HG02870 (cell line): ENCODE data around the gene GPNMB.
A peak's percentile ranks its signal among the peaks of the same experiment; 100 is the strongest.
"Not testable (repeated sequence)": the region's sequence is repeated elsewhere in the genome, so short reads cannot be mapped to it uniquely, and the experiment has no call there.

Experiments used
- ATAC-seq: cut with Tn5 transposase; IDR thresholded peaks from one replicate; pipeline ENCODE4 v1.9.1; 2021; ENCODE audit warnings: mild to moderate bottlenecking, moderate library complexity; ENCODE audit not compliant: unreplicated experiment

The GPNMB gene

DNA sequence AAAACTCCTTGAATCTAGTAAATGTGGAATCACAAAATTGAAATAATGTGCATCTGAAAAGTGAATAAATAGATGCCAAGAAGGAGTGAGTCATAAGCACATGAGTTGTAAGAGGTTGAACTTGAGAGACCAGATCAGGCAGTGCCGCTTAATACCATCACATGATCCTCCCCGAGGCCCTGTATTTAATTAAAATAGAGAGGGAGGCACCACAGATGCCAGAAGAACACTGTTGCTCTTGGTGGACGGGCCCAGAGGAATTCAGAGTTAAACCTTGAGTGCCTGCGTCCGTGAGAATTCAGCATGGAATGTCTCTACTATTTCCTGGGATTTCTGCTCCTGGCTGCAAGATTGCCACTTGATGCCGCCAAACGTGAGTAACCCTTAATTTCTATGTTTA lies at the start of gene GPNMB:
Gene GPNMB (plus strand): TSS at position 221 of the 400 bp plus-strand sequence. CDS start 83 bp downstream, at position 304.
- no peak for ATAC-seq

DNA sequence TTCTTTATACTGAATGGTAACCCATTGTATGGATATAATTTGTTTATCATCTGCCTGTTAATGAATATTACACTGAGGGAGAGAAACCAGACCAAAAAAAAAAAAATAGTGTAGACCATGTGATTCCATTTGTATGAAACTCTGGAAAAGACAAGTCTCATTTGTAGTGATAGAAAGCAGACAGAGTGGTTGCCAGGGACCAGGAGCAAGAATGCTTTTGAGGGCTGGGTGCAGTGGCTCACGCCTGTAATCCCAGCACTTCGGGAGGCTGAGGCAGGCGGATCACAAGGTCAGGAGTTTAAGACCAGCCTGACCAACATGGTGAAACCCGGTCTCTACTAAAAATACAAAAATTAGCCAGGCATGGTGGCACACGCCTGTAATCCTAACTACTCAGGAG lies 48.8 kb upstream of the GPNMB start:
- ATAC-seq, result not testable (repeated sequence)

DNA sequence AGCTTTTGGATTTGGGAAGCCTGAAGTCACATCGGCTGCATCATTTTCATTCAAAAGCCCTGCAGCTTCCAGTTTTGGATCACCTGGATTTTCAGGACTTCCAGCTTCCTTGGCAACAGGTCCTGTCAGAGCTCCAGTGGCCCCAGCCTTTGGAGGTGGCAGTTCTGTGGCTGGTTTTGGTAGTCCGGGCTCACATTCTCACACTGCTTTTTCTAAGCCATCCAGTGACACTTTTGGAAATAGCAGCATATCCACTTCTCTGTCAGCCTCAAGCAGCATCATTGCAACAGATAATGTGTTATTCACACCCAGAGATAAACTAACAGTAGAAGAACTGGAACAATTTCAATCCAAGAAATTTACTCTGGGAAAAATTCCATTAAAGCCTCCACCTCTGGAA lies 46.2 kb upstream of the GPNMB start:
- ATAC-seq, result no peak

DNA sequence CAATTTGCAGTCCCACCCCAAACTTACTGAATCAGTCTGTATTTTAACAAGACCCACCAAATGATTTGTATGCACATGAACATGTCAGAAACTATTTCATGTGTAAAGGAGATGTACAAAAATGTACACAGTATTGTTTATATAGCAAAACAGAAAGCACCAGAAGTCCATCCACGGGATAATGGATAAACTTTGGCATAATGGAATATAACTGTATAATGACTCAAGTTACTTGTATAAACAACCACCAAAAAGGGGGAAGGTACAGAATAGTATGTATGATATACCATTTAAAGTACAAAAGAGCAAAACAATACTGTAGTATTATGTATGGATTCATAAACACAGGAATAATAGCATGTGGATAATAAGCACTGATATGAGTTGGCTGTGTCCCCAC lies 42.3 kb upstream of the GPNMB start:
- no peak for ATAC-seq

DNA sequence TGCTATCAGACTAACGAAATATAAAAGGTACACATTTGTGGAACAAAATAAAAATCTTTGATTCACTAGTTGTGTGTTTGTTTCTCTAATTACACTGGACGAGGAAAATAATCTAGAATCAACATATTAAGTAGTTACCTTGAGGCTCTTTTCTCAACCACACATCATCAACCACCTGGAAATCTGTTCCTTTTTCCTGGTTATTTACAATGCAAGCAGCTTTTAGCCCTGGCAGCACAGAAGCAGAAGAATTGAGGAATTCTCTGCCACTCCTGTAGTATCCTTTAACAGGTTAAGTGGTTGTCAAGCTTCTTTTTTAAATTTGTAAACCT lies 41.0 kb upstream of the GPNMB start:
- no peak for ATAC-seq

DNA sequence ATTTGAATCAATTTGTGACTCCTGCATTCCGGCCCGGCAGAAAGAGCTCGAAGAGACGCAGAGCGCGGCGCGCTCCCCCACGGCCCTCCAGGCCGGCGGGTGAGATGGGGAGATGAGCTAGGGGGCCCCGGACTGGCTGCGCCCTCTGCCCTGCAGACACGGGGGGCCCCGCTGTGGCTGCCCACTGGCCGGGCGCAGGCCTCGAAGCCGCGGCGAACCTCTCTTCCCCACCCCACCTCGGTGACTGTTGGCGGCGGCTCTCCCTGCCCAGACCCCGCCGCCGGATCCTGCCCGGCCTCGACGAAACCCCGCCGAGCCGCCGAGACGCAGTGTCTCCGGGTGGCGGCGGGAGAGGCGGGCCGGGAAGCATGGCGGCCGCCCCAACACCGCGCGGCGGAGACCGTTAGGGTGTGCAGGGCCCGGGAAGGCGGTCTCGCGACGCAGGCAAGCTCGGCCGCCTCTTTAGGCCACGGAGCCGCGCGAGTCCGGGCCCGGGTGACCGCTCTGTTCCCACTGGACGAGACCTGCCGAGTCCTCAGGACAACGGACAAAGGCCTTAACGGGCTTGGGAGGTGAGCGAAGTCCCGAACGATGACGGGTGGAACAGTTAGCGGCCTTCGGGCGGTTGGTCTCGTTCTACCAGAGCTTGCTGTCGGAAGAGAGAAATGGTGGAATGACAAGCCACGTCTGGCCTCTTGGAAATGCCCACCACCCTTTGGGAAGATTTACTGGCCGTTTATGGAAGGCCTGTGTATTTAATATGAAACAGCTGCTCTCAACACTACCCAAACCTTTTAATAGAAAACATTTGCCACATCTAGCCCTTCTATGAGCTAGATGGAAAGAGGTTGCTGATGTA lies 40.4 kb upstream of the GPNMB start:
- peak; percentile 67 for ATAC-seq

DNA sequence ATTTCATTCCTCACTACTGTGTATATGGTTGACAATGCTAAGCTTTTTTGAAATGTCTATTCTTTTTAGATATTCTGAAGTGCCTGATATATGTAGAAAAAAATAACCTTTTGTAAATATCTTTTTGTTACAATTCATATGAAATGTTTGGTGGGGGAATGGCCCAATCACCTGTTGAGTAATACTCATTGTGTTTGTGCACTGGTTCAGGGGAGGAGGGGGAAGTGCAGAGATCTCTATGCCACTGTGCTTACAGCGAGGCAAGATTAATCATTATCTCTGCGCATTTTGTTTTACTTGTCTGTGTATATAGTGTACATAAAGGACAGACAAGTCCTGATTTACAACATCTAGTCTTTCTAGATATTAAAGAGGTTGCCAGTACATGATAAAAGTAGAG lies 39.6 kb upstream of the GPNMB start:
- no peak for ATAC-seq

DNA sequence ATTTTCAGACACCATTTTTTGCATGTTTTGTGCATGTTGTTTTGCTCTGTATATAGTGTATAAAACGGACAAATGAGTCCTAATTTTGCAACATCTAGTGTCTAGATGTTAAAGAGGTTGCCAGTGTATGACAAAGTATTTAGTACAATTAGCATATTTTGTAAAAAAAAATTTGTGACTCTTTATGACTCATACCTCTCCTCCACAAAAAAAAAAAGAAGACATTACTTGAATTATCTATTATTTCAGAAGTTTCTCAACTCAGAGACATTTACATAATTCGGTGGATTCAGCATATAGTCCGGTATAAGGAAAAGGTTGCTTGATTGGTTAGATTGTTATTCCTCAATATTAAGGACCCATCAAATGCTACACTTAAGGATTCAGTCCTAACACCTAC lies 38.7 kb upstream of the GPNMB start:
- no peak for ATAC-seq

DNA sequence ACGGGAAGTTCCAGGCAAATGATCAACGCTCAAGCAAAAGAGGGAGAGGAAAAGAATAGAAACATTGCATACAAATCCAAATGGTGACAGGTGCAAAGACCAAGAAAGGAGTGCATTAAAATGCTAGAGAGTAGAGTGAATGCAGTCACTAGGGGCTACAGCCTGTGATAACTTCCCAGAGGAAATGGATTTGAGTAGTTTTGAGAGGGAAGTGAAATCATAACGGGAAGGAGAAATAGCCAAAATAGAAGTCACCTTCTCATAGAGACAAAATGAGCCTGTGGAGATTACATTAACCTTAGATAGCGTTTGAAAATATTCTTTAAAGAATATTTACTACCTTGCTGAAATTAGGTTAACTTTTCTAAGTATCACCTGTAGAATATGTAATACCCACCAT lies 38.3 kb upstream of the GPNMB start:
- ATAC-seq, result no peak

DNA sequence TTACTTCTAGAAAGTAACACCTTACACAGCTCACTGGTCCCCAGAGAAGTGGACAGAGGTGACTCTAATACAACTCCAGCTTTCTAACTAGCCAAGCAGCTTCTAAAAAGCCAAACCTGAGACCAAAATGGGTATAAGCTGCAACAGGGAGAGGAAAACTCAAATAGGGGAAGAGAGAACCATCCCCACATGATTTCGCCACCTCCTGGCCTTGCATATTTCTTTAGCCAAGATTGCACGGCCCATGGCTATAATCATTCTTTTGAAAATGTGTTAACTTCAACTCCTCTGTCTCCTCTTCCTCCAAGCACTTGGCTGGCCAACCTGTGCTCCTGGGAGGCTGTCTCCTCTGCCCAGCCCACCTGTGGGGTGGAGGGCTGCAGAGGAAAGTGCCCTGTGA lies 36.1 kb upstream of the GPNMB start:
- no peak for ATAC-seq

DNA sequence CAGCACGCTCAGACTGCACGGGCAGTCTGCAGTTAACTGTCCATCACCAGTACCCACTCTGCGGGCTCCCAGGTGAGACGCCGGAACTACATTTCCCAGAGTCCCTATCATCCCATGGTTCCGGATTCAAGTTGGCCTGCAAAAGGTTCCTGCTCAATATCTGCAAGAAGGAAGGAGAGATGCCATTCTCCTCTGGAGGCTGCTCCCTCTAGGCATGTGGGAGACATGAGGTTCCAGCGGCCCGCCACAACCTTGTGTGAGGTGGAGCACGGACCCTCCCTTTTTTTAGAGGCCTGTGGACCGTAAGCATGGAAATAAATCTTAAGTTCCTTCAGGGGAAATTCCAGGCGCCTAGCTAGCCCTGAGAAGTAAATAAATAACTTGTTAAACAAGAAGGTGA lies 35.0 kb upstream of the GPNMB start:
- ATAC-seq, result no peak

DNA sequence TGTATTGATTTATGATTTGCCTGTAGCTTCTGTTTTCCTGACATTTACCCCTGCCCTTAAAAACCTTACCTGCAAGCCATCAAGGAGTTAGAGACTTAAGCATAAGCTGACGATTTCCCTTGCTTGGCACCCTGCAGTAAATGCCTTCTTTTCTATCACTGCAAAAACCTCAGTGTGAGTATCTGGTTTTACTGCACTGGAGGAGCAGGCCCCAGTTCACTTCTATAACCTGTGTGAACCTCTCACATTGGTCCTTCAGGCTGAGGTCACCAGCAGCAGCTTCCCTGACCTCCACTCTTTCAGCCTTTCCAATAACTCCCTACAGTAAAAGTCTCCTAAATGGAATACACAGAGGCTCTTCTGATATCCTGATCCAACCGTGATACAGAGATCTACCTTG lies 34.2 kb upstream of the GPNMB start:
- ATAC-seq, result no peak

DNA sequence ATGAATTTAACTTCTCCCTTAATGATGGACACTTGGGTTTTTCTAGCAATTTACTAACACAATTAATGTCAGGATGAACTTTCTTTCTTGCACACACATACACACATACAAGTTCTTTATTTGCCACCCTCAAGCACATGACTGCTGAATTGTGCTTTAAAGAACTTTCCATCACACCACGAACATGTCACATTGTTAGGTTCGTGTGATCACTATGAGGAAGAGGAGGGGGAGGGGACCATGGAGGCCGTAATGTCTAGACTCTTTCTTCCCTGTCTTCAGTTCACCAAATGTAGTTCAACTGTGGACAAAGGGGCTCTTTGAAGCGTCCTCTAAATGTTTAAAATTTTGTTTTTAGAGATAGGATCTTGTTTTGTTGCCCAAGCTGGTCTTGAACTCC lies 33.7 kb upstream of the GPNMB start:
- no peak for ATAC-seq

DNA sequence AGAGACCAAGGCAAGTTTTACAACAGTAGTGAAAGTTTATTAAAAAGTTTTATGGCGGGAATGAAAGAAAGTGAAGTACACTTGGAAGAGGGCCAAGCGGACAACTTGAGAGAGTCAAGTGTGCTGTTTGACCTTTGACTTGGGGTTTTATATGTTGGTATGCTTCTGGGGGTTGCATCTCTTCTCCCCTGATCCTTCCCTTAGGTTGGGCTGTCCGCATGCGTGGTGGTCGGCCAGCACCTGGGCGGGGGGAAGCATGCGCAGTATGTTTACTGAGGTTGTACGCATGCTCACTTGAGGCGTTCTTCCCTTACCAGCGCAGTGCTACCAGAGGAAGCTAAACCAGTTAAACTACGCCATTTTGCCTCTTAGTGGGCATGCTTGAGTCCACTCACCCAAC lies 32.8 kb upstream of the GPNMB start:
- ATAC-seq, result no peak

DNA sequence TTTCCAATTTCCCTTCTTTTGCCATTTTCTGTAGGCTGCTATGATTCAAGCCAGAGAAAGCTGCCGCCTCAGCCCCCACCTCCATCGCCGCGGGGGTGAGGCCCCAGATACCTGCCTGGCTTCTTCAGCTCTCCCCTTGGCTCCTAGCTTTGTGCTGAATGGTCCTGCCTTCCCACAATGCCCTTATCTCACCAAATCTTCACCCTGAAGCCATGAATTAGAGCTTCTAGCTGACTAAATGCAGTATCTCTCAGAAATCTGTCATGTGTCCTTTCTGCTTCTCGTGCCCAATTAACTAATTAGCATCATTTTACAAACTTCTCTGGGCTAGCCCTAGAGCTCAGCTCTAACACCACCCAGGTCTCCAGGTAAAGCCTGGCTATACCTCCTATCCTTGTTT lies 32.2 kb upstream of the GPNMB start:
- ATAC-seq, result no peak

DNA sequence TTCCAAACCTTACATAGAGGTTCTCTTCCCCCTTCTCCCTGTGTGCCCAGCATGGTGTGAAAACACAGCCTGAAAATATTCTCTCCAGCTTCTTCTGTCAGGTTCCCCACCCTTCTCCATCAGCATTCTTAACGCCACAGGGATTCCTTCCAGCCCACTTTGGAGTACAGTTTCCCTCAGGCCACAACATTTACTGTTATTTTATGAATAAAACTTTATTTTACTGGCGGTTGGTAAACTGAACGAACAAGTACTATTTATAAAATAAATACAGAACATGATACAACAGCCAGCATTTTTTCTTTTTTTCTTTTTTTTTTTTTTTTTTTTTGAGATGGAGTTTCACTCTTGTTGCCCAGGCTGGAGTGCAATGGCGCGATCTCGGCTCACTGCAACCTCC lies 31.6 kb upstream of the GPNMB start:
- ATAC-seq, result no peak

DNA sequence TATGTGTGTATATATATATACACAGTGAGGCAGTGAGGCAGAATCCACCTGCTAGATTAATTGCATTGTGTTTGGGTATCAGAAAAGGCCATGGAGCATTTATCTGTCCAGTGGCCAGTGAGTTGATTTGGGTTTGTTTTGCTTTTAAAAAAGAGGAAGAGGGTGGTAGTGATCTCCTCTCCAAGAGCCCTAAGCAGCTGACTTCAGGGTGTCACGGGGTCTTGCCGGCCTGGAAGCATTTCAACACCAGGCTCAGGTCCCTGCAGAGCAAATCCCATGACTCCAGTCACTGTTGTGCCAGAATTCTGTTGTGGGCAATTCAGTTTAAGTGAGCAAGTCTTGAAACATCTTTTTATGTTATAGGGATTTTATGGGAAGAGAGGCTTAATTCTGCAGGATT lies 30.6 kb upstream of the GPNMB start:
- ATAC-seq, result no peak

DNA sequence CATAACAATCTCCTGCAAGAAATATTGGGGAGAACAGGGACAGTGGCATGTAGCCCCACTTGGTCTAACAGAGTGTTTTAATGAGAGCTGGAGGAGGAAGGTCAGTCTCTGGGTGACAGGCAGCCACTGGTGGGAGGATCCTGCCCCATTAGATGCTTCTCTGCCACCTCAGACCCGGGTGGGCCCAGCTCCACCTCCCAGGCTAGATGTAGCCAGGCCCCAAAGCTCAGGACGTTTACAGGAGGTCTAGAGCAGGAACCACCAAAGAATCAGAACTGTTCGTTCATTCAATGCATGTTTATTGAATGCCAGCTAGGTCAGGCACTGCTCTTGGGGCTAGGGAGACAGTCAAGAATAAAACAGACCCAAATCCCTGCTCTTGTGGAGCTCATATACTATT lies 28.4 kb upstream of the GPNMB start:
- no peak for ATAC-seq

DNA sequence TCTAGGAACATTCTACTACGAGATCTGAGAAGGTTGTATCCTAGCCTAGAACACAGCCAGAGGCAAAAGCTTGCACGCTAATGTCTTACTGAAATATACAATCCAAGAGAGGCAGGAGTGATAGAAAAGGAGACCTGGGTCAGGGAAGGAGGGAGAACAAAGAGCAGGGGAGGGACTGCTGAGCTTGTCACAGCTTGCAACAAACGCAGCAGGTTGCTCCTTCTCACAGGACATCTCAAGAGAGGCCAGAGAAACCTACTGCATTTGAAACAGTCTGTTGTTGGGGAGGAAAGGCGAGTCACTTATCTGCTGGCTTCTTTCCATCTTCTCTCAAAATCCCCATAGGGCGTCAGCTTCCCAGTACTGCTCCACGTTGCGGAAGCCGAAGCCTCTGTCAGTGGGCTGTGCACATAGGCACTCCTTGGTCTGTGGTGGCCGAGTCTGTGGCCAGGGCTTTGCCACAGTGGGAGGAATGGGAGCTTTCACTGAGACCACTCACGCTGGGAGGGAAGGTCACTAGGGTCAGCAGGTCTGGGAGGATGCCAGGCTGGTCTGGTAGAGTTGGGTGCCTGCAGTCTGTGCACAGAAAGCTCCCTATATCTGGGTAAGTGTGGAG lies 25.8 kb upstream of the GPNMB start:
- no peak for ATAC-seq

DNA sequence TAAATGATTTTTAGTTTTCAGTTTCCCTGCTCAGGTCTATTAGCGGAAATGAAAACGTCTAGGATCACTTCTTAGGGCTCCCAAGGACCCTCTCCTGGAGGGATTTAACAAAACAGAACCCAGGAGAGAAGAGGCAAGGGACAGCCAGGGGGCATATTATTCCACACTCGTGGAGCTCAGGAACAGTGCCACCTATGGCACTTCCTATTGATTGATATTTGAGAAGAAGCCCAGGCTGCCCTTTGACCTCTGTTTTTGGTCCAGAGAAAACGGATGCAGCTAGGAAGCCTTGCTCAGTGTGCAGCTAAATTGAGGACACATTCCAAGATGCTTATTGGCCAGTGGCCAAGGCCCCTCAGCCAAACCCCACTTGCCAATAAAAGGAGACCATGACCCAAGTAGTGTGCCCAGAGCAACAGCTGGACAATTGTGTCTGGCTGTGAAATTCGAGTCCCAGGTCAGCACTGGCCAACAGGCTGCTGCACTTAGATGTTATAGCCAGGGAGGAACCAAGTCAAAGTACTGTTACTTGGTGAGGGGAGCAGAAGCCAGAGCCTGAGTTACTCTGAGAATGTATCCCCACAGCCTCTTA lies 24.0 kb upstream of the GPNMB start:
- no peak for ATAC-seq

DNA sequence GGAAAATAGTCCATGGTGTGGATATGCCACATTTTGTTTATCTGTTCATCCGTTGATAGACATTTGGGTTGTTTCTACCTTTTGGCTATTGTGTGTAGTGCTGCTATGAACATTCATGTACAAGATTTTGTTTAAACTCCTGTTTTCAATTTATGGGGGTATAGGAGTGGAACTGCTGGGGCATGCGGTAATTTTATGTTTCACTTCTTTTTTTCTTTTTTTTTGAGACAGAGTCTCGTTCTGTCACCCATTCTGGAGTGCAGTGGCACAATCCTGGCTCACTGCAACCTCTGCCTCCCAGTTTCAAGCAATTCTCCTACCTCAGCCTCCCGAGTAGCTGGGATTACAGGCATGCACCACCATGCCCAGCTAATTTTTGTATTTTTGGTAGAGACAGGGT lies 22.2 kb upstream of the GPNMB start:
- peak; percentile 59 for ATAC-seq

DNA sequence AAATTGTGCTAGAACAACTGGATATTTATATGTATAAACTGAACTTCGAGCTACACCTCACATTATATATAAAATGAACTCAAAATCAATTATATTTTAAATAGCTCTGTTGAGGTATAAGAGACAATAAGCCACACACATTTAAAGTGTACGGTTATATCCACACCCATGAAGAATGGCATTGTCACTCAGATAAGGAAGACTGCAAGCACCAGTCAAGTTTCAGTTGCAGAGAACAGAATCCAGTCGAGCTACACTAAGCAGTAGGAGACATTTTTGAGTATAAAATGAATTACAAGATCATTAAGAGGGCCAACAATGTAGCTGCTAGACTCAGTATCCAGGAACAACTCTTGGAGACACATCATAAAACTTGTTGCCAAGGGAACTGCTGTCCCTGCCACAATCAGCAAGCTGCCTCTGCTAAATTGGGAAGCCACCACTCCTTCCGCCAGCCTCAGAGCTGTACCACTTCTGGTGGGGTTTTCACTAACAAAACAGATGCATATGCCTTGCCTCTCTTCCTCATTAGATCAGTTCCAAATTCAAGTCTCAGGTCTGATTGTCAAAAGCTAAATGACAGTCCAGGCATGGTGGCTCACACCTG lies 19.6 kb upstream of the GPNMB start:
- no peak for ATAC-seq
